Measurements from ENCODE around the gene HSD11B1L.

The HSD11B1L gene

GRCh38 chr19:5666921-5667610, 13.8 kb upstream of the HSD11B1L start:
- no peak for DNase-seq (ENCODE audit: low read depth in 2 of 2)

- DNase-seq (ENCODE audit: low read depth in 2 of 2): no peak
Measured at GRCh38 chr19:5667751-5668271, 13.0 kb upstream of the HSD11B1L start.

GRCh38 chr19:5669212-5669611, 11.6 kb upstream of the HSD11B1L start:
- no peak for DNase-seq (ENCODE audit: low read depth in 2 of 2)

GRCh38 chr19:5671600-5671999, 9.2 kb upstream of the HSD11B1L start:
- DNase-seq (ENCODE audit: low read depth in 2 of 2): no peak

- no peak for DNase-seq (ENCODE audit: low read depth in 2 of 2)
Measured at GRCh38 chr19:5672708-5673459, 7.9 kb upstream of the HSD11B1L start.

- DNase-seq (ENCODE audit: low read depth in 2 of 2): no peak
Measured at GRCh38 chr19:5673752-5674151, 7.1 kb upstream of the HSD11B1L start.

GRCh38 chr19:5674714-5675113, 6.1 kb upstream of the HSD11B1L start:
- no peak for DNase-seq (ENCODE audit: low read depth in 2 of 2)

- DNase-seq (ENCODE audit: low read depth in 2 of 2): no peak
Measured at GRCh38 chr19:5676105-5676771, 4.6 kb upstream of the HSD11B1L start.

- no peak for DNase-seq (ENCODE audit: low read depth in 2 of 2)
Measured at GRCh38 chr19:5676772-5677105, 4.1 kb upstream of the HSD11B1L start.

- no peak for DNase-seq (ENCODE audit: low read depth in 2 of 2)
Measured at GRCh38 chr19:5677136-5677535, 3.7 kb upstream of the HSD11B1L start.

- no peak for DNase-seq (ENCODE audit: low read depth in 2 of 2)
Measured at GRCh38 chr19:5677580-5677979, 3.2 kb upstream of the HSD11B1L start.

- DNase-seq (ENCODE audit: low read depth in 2 of 2): no peak
Measured at GRCh38 chr19:5678071-5678718, 2.6 kb upstream of the HSD11B1L start.

- no peak for DNase-seq (ENCODE audit: low read depth in 2 of 2)
Measured at GRCh38 chr19:5679289-5680083, 1.3 kb upstream of the HSD11B1L start.

GRCh38 chr19:5680084-5680436, 767 bp upstream of the HSD11B1L start:
- DNase-seq (ENCODE audit: low read depth in 2 of 2): no peak

GRCh38 chr19:5681391-5682106, 722 bp downstream of the HSD11B1L start:
- no peak for DNase-seq (ENCODE audit: low read depth in 2 of 2)

GRCh38 chr19:5682107-5682482, 1.3 kb downstream of the HSD11B1L start:
- no peak for DNase-seq (ENCODE audit: low read depth in 2 of 2)

GRCh38 chr19:5683177-5683886, 2.5 kb downstream of the HSD11B1L start:
- DNase-seq (ENCODE audit: low read depth in 2 of 2): no peak

GRCh38 chr19:5684694-5685430, 4.0 kb downstream of the HSD11B1L start:
- no peak for DNase-seq (ENCODE audit: low read depth in 2 of 2)

GRCh38 chr19:5686326-5686646, 5.5 kb downstream of the HSD11B1L start:
- no peak for DNase-seq (ENCODE audit: low read depth in 2 of 2)
